NCI-H2227 treated with DMSO at 0.1 percent for 48 hours (cell line): ENCODE measurements around the gene NSG1.

ENCODE experiments used
- DNase-seq: peaks from one replicate; lab custom pipeline; 2025; lab: John Stamatoyannopoulos, UW

NSG1 gene

DNA sequence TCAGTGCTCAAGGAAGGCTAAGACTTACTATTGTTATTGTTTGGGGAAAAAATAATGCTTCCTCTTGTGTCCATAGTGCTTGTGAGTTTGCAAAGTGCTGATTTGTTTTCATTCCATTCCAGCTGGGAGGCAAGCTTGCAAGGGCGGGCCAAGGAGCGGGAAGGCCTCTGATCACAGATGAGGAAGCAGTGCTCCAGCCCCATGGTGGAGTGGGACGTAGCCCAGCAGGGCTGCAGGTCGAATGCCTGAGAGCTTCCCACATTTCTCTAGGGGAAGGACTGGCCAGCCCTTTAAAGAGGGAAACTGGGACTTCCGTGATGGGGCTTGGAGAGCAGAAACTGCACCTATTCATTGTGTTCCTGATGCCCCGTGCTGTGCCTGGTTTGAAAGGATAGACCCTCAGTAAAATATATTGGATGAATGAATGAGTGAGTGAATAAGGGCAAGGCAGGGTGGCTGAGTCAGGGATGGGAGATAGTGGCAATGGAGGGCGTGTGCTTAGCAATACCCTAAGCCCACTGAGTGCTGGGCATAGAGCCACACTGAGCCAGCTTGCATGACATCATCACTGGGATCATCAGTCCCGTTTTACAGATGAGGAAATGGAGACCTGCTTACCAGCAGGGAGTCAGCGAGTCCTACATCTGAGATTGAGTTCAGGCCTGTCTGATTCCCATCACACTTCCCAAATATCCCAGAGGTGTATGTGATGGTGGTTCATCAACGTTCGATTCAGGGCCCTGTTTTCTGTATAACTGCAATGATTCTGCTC lies 17.9 kb upstream of the NSG1 start:
- DNase-seq, result no peak

DNA sequence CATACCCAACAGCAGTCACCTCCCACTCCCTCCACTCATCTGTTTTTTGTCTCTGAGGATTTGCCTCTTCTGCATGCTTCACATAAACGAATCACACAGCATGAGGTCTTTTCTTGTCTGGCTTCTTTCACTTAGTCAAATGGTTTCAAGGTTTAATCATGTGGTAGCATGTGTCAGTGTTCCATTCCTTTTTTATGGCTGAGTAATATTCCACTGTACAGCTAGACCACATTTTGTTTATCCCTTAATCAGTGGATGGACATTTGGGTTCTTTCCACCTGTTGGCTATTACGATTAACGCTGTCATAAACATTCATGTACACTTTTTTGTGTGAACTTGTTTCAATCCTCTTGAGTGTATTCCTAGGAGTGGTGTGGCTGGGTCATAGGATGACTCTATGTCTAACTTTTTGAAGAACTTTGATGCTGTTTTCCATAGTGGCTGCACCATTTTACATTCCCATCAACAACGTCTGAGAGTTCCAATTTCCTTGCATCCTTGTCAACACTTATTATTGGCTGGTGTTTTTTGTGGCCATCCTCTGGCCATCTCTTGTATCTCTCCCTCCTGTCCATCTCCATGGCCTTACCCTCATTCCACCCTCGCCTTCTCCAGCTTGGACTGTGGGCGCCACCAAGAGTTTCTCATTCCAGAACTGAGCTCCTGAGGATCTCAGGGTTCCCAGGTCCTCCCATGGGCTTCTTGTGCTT lies 12.4 kb upstream of the NSG1 start:
- no peak for DNase-seq

DNA sequence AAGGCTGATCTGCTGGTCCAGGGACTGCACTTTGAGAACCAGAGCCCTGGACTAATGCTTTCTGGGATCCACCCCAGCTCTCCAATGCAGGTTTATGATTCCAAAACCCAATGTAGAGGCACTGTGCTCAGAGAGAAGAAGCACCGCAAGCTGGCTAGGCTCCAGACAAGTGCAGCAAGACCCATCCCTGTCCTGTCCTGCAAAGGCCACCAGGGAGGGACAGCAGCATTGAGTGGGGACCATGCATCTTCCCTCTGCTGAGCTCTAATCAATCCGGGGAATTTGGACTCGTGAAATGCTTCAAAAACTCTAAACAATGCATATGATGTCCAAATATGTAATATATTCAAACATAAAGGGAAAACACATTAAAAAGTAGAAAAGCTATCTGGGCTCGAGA lies 10.8 kb upstream of the NSG1 start:
- no peak for DNase-seq

DNA sequence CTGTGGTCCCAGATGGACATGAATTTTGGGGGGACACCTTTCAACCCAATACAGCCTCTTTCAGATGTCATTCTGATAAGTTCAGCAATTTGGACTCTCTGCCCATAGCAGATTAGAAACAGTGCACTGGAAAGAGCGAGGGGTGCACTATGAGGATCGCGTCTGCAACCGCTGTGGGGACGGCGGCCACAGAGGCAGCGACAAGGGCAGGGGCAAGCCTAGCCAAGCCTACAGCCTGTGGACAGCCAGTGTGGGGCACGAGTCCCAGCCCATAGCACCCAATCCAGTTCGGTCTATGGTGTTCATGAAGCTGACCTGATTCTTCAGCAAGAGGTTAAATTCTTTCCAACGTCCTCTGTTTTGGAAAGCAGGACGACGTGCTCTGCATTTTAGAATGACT lies 9.7 kb upstream of the NSG1 start:
- no peak for DNase-seq

DNA sequence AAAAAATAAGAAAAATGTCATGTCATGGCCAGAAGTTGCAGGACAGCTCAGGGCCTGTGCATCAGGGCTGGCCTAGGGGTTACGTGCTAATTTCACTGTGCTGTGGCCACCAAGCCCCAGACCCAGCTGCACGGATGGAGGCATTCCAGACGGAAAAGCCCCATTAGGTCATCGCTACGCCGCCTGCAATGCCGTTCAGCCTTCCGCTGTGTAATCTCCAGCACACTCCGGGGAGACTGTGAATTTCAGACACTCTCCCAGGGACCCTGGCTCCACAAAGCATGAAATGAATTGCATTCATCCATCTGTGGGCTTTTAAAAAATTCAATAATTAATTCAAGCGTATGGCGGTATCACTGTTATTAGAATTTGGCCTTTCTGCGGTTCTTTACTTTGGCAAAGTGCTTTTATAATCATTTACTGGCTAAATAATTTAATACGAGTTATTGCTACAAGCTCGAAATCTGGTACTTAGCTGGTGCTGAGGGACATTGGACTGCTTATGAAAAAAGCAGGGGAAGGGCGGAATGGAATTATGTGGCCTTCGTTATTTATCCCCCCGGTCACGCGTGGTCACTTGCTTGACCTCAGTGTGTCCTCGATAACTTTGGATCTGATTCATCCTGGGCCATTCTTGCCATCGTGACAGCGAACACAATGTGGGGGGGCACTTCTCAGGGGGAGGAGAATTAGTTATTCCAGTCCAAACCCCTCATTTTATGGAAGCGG lies 9.0 kb upstream of the NSG1 start:
- DNase-seq, result no peak

DNA sequence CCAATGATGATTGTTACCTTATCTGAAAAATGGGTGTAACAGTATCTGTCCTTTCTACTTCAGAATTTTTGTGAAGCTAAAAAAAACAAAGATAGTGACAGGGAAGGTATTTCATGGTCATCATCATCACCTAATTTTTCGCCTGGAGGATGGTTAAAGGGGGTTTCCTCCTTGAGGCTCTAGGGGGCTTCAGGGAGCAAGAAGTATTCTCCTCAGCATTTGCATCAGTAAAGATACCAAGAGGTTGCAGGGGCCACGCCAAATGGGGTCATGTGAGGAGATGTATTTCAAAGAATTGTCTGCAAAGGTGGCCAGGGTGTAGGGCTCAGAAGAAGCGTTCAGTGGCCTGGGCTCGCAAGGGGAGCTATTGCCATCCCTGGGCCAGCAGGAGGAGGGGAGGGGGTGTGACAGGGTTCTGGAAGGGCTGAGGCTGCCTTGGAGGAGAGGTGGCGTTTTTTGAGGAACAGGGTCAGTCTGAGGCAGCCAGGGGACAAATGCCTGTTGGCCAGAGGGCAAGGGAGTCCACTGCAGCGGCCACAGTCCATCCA lies 7.3 kb upstream of the NSG1 start:
- no peak for DNase-seq

DNA sequence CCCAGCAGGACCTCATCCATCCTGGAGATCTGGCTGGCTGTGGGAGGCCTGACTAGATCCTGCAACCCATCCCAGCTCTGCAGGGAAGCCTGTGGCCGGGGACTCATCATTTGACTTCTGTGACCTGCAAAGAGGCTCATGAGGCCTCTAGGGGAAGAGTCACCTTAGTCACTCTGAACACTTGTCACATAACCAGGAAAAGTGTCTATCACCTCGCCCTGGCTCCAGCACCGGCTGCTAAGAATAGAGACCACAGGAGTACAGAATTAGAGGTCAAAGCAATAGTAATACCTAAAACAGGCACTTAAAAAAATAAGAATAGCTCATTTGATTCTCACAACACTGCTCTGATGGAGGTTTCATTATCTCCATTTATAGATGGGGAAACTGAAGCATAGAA lies 3.8 kb upstream of the NSG1 start:
- DNase-seq, result no peak

DNA sequence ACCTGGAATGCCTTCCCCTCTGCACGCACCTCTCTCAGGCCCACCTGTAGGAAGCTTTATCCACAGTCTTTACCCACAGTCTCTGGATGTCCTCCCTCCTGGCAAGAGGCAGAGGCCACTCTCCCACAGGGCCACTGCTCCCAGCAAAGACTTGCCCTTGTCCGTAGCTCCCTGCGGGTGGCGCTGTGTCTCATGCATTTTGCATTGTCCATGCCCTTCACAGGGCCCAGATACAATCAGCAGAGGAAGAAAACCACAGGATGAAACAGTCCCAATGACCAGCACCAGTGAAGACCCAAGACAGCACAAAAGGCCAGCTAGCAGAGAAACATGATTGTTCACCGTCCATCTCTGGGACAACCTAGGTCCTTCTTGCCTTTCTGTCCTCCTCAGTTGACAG lies 2.1 kb upstream of the NSG1 start:
- no peak for DNase-seq

DNA sequence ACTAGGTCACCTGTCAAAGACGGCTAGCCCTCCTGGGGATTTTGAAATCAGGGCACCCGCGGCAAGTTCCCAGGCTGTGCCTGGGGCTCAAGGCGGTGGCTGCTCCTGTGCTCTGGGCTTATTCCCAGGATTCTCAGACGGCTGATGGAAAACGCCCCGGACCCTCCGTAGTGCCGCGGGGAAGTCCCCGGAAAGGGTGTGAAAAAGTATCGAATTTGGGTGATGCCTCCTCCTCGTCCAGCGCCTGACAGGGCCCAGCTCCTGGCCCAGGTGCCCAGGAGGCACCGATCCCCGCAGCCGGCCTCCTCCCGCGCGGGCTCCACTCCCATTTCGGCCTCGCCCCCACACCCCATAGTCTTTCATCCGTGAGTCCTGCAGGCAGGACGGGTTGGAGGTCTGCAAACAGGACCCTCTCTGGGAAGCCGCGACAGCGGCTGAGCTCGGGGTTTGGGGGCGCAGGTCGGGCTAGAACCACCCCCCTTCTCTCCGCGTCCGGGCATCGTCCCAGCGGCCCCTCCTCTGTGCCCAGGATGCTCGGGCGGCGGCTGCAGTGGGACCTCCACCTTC lies 1.1 kb upstream of the NSG1 start:
- no peak for DNase-seq

DNA sequence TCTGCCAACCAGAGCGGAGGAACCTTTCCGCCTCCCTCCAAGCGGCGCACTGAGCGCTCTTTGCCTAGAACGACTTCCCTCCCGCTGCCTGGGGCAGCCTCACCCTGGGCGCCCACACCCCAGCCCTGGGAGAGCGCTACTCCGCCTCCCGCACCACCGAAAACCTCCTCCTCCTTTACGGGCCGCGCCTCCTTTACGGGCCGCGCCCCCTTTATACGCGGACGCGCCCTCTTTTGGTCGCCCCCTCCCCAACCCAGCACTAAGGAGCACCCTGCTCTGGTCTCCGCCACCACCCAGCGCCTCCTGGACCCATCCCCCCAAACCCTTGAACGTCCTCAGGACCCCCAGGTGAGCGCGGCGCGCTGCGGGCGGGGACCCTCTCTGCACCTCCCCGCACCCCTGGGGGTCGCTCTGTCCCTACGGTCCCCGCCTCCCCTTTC lies 586 bp upstream of the NSG1 start:
- no peak for DNase-seq

DNA sequence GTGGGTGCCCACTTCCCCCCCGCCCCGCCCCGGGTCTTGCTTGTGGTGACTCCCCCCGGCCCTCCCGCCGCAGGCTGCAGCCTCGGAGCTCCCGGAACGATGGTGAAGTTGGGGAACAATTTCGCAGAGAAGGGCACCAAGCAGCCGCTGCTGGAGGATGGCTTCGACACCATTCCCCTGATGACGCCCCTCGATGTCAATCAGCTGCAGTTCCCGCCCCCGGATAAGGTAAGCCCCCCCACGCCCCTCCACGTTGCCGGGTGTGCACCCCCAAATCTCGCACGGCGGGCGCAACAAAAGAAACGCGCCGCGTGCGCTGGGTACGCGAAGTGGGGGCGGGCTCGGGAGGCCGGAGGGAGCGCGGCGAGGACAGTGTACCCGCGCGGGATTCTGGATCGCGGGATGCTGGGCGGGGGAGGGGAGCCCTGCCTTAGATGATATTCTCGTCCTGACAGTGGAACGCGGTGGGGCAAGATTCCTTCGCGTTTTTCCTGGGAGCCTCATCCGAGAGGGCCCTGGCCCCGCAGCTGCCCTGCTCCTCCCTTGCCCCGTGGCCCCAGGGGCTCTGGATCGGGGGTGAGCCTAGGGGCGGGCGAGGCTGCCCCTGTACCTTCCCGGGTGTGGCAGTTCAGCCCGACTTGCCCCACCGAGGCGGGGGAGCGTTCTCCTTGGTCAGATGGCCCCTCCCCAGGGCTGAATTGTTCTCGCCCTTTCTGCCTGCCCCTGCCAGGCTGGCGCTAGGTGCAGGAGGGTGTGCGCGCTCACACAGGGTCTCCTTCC lies 819 bp downstream of the NSG1 start:
- no peak for DNase-seq

DNA sequence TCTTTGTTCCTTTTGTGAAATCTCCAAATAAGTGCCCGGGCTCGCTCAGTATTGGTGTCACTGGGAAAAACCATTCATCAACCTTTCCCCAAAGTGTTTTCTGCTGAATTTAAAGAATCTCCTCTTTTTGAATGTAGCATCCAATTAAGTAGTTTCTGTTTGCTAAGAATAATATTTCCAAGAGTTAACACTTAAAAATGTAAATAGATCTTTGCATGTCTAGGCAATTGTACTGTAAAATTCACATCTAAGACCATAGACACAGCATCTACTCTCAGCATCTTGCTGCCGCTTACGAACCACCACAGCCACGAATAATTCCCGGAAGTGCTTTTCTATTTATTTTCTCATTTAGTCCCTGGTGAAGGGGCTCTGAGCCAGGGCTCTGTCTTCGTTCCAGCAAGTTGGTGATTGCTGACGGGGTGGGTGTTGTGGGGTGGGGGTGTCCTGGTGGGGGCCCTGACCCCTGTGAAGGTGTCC lies 1.4 kb downstream of the NSG1 start:
- DNase-seq, result no peak

DNA sequence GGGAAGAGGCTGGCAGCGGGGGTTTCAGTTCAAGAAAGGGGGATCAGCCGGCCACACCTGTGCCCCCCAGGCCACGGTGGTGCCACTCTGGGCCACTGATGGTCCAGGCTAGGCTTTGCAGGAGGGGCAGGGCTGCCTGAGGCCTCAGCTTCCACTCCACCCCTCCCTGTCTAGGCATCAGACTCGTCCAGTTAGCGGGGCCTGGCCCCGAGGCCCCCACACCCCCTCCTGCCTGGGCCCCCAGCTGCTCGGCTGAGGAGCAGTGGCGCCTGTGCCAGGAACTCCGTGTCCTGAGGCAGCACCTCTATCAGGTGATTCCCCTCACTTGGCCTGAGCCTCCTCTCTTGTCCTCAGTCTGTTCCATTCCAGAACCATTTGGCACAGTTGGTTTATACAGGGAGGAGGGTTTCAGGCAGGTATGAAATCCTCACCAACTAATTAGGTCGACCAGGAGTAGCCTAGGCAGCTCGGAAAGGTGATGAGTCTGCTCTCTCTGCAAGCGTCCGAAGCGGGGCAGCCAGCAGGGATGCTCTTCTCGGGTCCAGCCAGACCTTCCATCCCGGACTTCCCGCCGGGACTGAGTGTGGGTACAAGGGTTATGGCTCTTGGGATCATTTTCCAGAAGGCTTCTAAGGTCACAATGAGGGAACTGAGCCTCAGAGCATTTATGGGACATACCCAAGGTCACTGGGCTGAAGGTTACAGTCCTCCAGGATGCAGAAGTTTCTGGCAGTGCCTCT lies 2.1 kb downstream of the NSG1 start:
- no peak for DNase-seq

DNA sequence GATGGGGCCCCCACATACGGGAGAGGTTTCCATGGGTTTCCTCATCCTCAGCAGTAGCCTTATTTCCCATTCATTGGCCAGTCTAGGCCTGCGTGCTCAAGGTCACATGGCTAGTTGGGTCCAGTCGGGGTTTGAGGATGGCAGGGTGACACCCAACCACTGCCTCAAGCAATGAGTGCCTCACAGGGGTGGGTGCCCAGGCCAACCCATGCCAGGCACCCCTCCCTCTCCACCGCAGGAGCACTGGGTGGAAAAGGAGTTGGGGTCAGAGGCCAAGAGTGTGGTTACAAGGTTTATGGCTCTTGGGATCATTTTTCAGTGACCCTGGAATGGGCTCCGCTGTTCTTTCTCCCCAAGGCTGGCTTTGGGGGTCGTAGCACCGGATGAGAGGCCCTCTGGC lies 3.1 kb downstream of the NSG1 start:
- no peak for DNase-seq

DNA sequence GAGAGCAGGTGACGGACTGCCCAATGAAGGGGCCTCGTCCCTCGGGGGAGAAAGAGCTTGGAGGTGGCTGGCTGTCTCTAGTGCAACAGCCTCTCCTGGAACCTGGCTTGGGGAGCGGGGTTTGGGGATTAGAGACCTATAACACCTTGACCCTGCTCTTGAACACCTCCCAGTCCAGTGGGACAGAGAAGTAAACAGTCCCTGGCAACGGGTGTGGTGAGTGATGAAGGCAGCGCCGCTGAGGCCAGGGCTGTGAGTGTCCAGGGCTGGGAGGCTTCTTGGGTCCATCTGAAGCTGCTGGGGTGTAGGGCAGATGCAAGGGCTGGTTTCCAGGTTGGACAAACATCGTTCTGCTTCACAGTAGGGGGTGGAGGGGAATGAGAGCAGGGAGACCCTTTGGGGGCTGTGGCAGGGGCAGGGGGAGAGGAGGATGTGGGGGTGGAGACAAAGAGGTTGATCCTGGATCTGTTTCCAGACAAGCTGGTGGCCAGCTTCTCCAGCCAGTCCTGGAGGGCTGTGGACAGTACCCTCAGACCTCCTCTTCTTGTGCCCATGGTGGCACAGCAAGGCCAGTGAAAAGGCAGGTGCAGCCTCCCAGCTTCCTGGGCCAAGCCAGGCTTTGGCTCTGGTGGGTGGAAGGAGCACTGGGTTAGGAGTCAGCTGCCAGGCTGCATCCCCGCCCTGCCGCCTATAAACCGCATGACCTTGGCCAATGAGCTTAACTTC lies 3.8 kb downstream of the NSG1 start:
- no peak for DNase-seq

DNA sequence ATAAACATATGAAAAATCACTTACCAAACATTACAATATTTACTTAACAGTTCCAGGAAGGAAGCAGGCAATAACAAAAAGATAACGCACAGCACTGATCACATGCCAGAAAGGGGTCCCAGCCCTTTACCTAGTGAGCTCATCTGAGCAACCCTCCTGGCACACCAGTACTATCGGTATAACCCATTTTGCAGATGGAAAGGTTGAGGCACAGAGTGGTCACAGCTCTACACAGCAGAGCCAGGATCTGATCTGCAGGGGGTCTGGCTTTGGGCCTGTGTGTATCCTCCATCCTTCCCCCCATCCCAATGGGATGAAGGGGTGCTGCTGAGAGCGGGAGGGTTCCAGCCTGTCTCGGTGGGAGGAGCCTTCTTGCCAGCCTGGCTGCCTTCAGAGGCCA lies 5.0 kb downstream of the NSG1 start:
- DNase-seq, result no peak

DNA sequence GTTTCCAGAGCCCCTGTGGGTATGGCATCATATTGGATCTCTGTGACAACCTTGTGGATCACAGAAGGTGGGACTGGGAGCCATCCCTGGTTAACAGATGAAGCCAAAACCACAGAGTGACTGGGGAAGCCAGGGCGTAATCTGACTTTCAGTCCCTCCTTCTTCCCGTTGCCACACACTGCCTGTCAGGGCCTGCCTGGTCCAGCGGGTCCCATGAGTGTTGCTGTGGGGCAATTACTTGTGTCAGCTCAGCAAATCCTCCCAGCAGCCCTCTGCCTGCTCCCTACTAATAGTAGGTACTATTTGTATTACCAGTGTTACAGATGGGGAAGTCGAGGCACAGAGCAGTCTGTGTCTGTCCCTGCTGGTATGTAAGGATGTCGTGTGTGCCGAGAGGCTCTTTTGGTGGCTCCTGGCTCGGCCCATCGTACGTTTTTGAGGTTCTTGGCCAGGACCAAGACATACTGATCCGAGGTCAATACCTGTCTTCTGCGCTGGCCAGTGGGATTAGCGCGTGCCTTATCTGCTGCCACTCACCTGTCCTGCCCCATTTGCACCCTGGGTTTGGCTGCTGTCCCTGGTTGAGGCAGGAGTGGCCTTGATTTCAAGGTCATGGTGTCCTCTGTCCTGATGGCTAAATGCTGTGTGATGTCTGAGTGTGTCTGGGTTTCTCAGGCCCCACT lies 5.7 kb downstream of the NSG1 start:
- DNase-seq, result no peak

DNA sequence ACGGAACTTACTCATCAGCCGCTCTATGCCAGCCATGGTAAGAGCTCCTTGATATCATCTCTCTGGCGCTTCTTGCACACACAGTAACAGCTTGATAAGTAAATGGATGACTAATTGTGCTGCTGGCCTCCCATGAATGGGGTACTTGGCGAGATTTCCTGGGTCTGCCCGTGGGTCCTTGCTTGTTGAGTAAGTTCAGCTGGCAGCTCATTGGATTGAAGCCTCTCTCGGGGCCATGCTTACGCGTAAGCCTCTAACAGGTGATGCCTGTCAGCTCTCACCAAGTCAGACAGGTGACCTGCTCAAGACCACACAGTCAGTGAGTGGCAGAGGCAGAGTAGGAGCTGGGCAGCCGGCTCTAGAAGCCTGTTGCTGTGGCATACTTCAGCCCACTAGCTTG lies 7.7 kb downstream of the NSG1 start:
- no peak for DNase-seq

DNA sequence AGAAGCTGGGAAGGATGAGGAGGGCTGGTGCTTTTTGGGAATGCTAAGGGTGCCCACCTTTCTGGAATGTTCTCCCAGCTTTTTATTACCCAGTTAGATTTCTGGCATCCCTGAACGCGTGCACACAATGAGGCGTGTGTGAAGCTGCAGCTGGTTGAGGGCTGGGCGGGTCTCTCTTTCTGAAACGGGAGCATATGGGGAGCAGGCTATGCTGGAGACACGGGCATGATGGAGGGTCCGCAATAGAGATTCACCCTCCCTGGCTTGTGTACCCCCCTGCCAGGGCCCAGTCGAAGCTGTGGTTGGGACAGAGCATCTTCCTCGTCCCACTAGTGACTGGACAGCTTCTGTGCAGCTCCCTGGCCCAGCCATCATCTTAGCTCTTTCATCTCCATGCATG lies 8.5 kb downstream of the NSG1 start:
- DNase-seq, result no peak
